Peyer's patch (tissue), 4 donors: ENCODE measurements around the gene BICRAL.

Experiments
- POLR2A ChIP-seq, 2 donors: fragments of 450-650 bp; IDR thresholded peaks; one replicate each; pipeline ENCODE4 v1.5.1; 2017; ENCODE audit warnings: antibody characterized with exemption in 2 of 2, mild to moderate bottlenecking in 2 of 2, moderate library complexity in 2 of 2
- TF ChIP-seq, protein P1 (sequence below), 6 experiments: fragments of 450-650 bp in 4 of 6; fragments of 200-600 bp in 2 of 6; sonication (generic) in 1 of 6; IDR thresholded peaks; one replicate each; pipeline ENCODE4 v1.5.1; 2017 to 2019; ENCODE audit warnings: antibody characterized with exemption in 6 of 6, mild to moderate bottlenecking in 3 of 6, moderate library complexity in 1 of 6

GRCh38 chr6:42870145-42870936 is 88.5 kb downstream of the BICRAL start:
- TF ChIP-seq, protein P1, sequence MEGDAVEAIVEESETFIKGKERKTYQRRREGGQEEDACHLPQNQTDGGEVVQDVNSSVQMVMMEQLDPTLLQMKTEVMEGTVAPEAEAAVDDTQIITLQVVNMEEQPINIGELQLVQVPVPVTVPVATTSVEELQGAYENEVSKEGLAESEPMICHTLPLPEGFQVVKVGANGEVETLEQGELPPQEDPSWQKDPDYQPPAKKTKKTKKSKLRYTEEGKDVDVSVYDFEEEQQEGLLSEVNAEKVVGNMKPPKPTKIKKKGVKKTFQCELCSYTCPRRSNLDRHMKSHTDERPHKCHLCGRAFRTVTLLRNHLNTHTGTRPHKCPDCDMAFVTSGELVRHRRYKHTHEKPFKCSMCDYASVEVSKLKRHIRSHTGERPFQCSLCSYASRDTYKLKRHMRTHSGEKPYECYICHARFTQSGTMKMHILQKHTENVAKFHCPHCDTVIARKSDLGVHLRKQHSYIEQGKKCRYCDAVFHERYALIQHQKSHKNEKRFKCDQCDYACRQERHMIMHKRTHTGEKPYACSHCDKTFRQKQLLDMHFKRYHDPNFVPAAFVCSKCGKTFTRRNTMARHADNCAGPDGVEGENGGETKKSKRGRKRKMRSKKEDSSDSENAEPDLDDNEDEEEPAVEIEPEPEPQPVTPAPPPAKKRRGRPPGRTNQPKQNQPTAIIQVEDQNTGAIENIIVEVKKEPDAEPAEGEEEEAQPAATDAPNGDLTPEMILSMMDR (IDR thresholded peaks at IDR 0.05) = no peak
- TF ChIP-seq POLR2A (IDR thresholded peaks at IDR 0.05) = no peak
